ENCODE measurements around the gene SNAP25. TPM values are rescaled to one million over a fixed set of nuclear protein-coding genes. Genes with fewer than 3 reads are reported as not detected.

The SNAP25 gene
- total RNA-seq, 2 donors from 2014 or later: 0.11 TPM; not detected in 1

GRCh38 chr20:10261702-10262101 is 43.1 kb downstream of the SNAP25 start:
- no peak for DNase-seq
- H3K4me1 ChIP-seq (ENCODE audit: control insufficient read depth, insufficient read depth, low read length): peaks cover 3% of the 10 kb centered on the region
- H3K9ac ChIP-seq (ENCODE audit: extremely low read depth, low read length, poor library complexity, severe bottlenecking): no peak overlapping the region
- H3K36me3 ChIP-seq (ENCODE audit: control insufficient read depth, insufficient read depth, low read length): no peaks in the 10 kb centered on the region
- Mint-ChIP-seq H3K9me3 (no peaks in the 10 kb centered on the region), H3K4me3 (no peak overlapping the region), H3K27ac (no peak overlapping the region), H3K27me3 (ENCODE audit: insufficient read depth) (no peaks in the 10 kb centered on the region), H3K4me1 (peaks cover 7% of the 10 kb centered on the region), H3K36me3 (ENCODE audit: low read depth) (no peaks in the 10 kb centered on the region)
- no peaks in the 10 kb centered on the region for H3K27me3 ChIP-seq (ENCODE audit: control insufficient read depth, insufficient read depth, low read length, poor library complexity, severe bottlenecking)
- WGBS, 2 experiments (ENCODE audit: insufficient coverage in 1 of 2, insufficient read length in 1 of 2): 86 to 100% methylated on average over 2 of the region's 2 CpGs
- H3K27ac ChIP-seq (ENCODE audit: low read depth, low read length): no peak overlapping the region
- H3K9me3 ChIP-seq (ENCODE audit: control insufficient read depth, low read length): no peaks in the 10 kb centered on the region
- TF ChIP-seq CTCF (conservative IDR thresholded peaks at IDR 0.05): no peak
- H3K4me3 ChIP-seq (ENCODE audit: low read length): no peak overlapping the region

- DNase-seq: no peak
- Mint-ChIP-seq H3K4me1 (peaks cover 7% of the 10 kb centered on the region), H3K36me3 (ENCODE audit: low read depth) (no peaks in the 10 kb centered on the region), H3K9me3 (no peaks in the 10 kb centered on the region), H3K27ac (no peak overlapping the region), H3K4me3 (no peak overlapping the region), H3K27me3 (ENCODE audit: insufficient read depth) (no peaks in the 10 kb centered on the region)
- Histone ChIP-seq H3K9me3 (ENCODE audit: control insufficient read depth, low read length) (no peaks in the 10 kb centered on the region), H3K4me3 (ENCODE audit: low read length) (no peak overlapping the region), H3K36me3 (ENCODE audit: control insufficient read depth, insufficient read depth, low read length) (no peaks in the 10 kb centered on the region), H3K9ac (ENCODE audit: extremely low read depth, low read length, poor library complexity, severe bottlenecking) (no peak overlapping the region), H3K4me1 (ENCODE audit: control insufficient read depth, insufficient read depth, low read length) (peaks cover 3% of the 10 kb centered on the region), H3K27ac (ENCODE audit: low read depth, low read length) (no peak overlapping the region), H3K27me3 (ENCODE audit: control insufficient read depth, insufficient read depth, low read length, poor library complexity, severe bottlenecking) (no peaks in the 10 kb centered on the region)
- WGBS, 2 experiments (ENCODE audit: insufficient coverage in 1 of 2, insufficient read length in 1 of 2): 90 to 100% methylated on average over 5 to 7 of the region's 7 CpGs
- no peak for TF ChIP-seq CTCF (conservative IDR thresholded peaks at IDR 0.05)
Measured at GRCh38 chr20:10263385-10264165, 44.9 kb downstream of the SNAP25 start.

GRCh38 chr20:10264166-10264558 is 45.5 kb downstream of the SNAP25 start:
- 84% methylated on average over 2 of the region's 2 CpGs; no CpG with 5 or more reads in 1 of the 2 experiments for WGBS, 2 experiments (ENCODE audit: insufficient coverage in 1 of 2, insufficient read length in 1 of 2)
- TF ChIP-seq CTCF (conservative IDR thresholded peaks at IDR 0.05): no peak
- H3K27me3 Mint-ChIP-seq (ENCODE audit: insufficient read depth): no peaks in the 10 kb centered on the region
- H3K4me1 ChIP-seq (ENCODE audit: control insufficient read depth, insufficient read depth, low read length): peaks cover 3% of the 10 kb centered on the region
- H3K27me3 ChIP-seq (ENCODE audit: control insufficient read depth, insufficient read depth, low read length, poor library complexity, severe bottlenecking): no peaks in the 10 kb centered on the region
- no peak overlapping the region for H3K4me3 ChIP-seq (ENCODE audit: low read length)
- no peaks in the 10 kb centered on the region for H3K36me3 ChIP-seq (ENCODE audit: control insufficient read depth, insufficient read depth, low read length)
- no peak for DNase-seq
- H3K4me3 Mint-ChIP-seq: no peak overlapping the region
- H3K9me3 Mint-ChIP-seq: no peaks in the 10 kb centered on the region
- no peak overlapping the region for H3K27ac ChIP-seq (ENCODE audit: low read depth, low read length)
- no peak overlapping the region for H3K27ac Mint-ChIP-seq
- H3K36me3 Mint-ChIP-seq (ENCODE audit: low read depth): no peaks in the 10 kb centered on the region
- H3K9ac ChIP-seq (ENCODE audit: extremely low read depth, low read length, poor library complexity, severe bottlenecking): no peak overlapping the region
- peaks cover 7% of the 10 kb centered on the region for H3K4me1 Mint-ChIP-seq
- no peaks in the 10 kb centered on the region for H3K9me3 ChIP-seq (ENCODE audit: control insufficient read depth, low read length)

Data from endodermal cell (in vitro differentiated cells).